NCI-H2196 (cell line): ENCODE measurements around the gene FRAS1.
"Not testable (repeated sequence)": the region's sequence is repeated elsewhere in the genome, so short reads cannot be mapped to it uniquely, and the experiment has no call there.

Experiments used
- DNase-seq: peaks from one replicate; lab custom pipeline; 2025; ENCODE audit not compliant: unreplicated experiment; lab: John Stamatoyannopoulos, UW

Gene FRAS1

GRCh38 chr4:78320349-78320935, 263.3 kb downstream of the FRAS1 start:
- DNase-seq, result no peak

GRCh38 chr4:78322032-78322431, 264.9 kb downstream of the FRAS1 start:
- DNase-seq, result no peak

DNA sequence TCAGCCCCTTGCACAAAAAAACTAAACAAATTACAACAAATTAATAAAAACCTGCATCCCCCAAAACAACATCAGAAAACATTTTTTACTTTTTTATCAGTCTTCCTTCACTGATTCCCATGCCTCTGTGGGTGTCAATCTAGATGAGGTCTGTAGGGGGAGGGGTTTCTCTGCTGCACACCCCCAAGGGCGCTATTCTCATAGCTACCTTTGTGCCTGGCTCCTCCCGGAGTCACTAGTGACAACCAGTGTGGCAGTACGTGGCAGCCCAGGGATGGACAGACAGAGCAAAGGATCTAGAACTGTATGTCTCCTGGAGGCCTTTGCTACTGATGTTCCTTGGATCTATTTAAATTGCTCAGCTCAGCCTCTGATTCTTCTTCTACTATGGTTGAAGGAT, 266.3 kb downstream of the FRAS1 start:
- DNase-seq, result no peak

- DNase-seq, result no peak
These were observed 267.5 kb downstream of the FRAS1 start for GRCh38 chr4:78324625-78325024.

GRCh38 chr4:78325271-78326157, 268.4 kb downstream of the FRAS1 start:
- no peak for DNase-seq

DNA sequence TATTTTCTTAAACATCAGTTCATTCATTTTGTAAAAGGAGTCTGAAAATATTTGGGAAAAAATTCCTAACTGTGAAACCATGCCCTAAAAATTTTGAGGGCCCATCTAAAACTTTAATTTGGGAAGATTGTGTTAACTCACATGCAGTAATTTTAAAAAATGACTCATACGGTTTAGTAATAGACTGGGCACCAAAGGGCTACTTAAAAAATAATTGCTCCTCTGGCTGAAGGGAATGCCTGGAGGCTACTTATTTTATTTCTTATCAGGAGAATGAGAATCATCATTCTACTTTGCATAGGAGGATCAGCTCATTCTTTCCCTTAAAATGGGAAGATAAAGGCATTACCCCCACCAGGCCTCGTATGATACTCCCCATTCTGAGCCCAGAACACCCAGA, 271.5 kb downstream of the FRAS1 start:
- not testable (repeated sequence) for DNase-seq

DNA sequence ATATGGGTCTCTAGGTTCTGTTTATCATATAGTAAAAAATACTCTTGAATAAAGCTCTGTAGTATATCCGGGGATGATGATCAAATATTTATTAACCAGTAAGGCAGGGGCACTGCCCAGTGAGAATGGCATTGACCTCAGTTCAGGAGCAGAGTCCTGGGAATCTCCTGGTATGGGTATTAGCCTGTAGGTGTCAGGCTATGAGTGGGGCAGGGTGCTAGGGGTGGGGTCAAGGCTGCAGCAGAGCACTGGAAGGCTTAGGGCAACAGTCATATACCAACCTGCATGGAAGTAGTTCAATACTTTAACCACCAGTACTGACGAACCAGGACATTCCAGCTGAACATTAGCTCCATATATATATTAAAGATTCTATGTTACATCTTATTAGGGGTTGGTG, 274.1 kb downstream of the FRAS1 start:
- DNase-seq, result no peak

DNA sequence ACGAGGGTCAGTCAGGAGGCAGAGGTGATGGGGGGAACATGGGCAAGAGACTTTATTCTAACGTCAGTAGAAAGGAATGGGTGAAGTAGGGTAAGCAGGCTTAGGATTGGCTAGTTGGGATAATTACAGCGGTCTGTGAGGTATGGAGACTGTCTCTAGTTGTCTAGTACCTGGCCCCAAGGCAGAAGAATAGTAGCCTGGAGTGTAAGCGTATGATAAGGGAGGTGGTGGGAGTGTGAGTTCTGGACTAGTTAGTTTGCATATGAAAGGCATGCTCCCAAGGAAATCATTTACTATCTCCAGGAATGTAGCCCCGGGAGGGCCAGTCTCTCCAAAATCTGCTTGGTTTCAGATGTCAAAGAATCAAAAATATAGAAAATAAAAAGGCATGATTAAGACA, 274.8 kb downstream of the FRAS1 start:
- no peak for DNase-seq

GRCh38 chr4:78332976-78333375, 275.9 kb downstream of the FRAS1 start:
- no peak for DNase-seq

DNA sequence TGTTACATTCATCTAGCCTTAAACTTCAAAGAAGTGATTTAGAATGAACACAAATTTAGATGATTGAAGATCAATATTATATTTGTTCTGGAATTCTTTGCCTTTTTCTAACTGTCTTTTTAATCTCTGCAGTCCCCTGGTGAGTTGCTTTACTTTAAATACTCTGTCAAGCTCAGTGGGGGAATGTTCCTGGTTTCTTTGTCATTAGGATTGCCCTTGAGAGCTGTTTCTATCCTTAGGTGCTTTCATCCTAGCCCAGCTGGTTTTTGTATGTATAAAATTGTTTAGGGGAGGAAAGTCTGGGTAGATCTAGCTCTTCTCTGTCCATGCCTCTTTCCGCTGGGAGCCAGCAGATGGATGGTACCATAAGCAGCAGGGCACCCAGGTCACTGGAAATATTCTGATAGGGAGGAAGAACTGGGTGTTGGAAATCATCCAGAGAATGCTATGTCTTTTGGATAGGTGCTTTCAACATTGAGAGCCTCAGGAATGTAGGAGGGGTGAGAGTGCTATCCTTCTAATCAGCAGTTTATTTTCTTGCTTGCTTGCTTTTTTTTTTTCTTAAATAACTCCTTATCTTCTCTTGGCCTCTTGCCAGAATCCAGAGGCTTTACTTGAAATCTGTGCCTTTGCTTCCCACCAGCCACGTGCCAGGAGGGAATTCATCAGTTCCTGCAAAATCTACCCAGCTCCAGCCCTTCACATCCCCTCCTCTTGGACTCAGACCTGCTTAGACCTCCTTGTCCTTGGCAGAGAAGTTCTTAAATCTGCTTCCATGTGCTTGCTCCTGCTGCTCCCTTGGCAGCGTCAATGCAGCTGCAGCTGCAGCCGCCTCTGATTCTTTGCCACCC, 279.2 kb downstream of the FRAS1 start:
- DNase-seq, result no peak

DNA sequence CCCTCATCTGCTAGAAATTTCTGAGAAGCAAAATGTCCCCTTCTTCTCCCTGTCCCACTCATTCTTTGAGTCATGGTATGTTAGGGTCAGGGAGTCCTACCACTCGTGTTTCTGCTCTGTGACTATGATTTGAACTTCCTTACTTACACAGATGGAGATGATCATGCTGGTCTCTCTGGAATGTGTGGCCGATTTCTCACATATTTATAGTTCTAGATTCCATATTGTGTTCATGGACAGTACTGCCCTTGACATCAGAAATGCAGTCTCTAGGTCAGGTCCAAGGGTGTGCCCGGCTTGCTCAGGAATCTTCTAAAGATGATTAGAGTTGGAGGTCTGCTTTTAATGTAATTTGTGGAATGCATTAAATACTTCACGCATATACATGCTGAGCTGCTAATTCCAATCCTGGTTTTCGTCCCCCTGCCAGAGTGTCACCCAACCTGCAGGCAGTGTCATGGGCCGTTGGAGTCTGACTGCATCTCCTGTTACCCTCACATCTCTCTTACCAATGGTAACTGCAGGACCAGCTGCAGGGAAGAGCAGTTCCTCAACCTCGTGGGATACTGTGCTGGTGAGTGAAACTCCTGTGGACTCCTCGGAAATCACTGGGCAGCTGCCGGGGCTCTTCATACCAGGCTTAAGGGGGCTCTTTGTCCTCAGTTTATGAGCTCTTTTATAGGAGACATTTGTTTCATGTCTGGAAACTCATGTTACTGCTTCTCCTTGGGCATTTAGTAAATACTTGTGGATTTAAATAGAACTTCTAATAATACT, 280.3 kb downstream of the FRAS1 start:
- DNase-seq, result no peak

GRCh38 chr4:78342125-78342524, 285.0 kb downstream of the FRAS1 start:
- no peak for DNase-seq

DNA sequence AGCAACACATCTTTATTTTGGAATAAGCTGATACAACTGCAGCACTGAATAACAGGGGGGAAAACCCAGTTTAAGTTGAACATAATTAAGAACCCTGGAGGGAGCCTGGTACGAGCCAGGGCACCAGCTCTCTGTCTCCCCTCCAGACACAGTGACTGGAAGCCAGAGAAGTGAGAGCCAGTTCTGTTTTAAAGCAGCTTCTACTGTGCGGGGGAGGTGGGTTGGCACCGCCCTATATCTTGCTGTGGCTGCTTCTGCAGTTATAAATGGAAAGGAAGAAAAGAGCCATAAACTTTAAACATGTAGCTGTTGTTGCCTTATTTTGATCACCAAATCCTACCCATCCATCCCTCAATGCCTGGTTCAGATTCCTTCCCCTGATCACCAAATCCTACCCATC, 286.6 kb downstream of the FRAS1 start:
- DNase-seq, result no peak

DNA sequence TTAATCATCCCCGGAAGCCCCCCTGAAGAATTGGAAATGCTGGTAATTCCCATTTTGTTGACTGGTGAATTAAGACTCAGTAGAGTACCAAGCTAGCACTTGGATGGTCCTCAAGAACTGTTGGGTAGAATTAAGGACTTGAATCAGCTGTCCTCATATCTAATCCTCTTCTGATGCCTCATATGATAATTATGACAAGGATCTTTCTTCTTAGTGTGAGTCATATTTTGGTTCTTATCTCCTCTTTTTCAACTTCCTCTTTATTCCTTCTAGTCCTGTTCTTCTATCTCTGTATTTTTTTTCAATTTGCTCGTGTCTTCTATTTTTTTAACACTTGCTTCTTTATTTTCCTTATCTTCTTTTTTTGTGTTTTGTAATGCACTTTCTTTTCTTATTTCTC, 288.1 kb downstream of the FRAS1 start:
- DNase-seq, result no peak

DNA sequence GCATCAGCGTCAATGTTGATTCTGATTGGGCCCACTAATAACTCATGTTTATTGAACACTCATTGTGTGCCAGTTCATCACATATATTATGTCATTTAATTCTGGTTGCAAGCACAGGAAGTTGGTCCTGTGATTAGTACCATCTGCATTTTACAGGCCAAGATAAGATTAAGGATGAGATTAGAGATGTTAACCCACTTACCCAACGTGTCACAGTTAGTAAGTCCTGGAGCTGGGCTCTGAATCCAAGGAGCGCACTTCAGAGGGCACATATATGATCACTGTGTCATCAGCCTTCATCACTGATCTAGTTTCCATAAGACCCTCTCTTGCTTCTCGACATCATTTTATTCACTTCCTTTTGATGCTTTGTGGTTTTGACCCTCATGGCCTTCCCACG, 289.1 kb downstream of the FRAS1 start:
- DNase-seq, result no peak

DNA sequence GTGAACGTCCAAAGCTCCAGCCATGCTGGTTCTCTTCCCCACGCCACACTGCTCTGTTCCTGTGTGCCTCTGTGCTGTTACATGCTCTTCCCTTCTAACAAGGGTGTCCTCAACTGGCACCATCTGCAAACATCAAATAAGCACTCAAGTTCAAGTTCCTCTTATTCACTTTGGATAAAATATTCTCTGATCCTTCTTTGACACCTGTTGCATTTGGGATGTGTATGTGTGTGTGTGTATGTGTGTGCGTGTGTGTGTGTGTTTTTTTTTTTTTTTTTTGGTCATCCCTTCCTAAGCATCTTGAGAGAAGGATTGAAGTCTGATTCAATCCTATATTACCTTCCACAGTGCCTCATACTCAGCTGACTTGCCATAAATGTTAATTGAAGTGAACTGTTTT, 290.4 kb downstream of the FRAS1 start:
- DNase-seq, result no peak

DNA sequence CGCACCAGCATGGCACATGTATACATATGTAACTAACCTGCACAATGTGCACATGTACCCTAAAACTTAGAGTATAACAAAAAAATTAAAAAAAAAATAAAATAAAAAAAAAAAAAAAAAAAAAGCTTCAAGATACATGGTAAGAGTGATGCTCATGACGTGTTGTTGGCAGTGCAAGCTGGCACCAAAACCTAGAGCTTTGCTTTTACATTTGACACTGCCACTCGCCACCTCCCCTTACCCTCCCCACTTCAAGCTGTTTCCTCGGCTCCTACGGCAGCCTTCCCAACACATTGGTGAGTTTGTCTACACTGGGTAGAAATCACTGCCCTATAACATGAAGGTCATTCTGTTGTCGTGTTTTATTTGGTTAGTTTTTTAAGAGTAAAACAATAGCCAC, 296.8 kb downstream of the FRAS1 start:
- no peak for DNase-seq

DNA sequence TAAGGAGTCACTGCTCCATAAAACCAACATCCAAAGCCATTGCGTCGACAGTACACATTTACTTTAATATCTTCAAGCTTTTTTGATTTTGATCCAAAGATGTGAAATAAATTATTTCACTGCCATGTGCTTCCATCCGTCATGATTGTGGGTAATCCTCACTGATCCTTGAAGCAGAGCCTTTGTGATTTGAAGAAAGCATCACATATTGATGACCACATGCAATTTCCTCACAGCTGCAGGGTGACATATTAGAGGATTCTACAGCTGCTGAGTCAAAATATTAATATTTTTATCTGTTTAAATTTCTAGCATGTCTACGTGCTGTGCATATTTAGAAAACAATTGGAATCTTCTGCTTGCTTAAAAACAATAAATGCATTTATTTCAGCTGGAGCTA, 297.7 kb downstream of the FRAS1 start:
- no peak for DNase-seq

GRCh38 chr4:78355306-78355705, 298.2 kb downstream of the FRAS1 start:
- DNase-seq, result no peak

- no peak for DNase-seq
These were observed 299.2 kb downstream of the FRAS1 start for GRCh38 chr4:78356251-78356786.

DNA sequence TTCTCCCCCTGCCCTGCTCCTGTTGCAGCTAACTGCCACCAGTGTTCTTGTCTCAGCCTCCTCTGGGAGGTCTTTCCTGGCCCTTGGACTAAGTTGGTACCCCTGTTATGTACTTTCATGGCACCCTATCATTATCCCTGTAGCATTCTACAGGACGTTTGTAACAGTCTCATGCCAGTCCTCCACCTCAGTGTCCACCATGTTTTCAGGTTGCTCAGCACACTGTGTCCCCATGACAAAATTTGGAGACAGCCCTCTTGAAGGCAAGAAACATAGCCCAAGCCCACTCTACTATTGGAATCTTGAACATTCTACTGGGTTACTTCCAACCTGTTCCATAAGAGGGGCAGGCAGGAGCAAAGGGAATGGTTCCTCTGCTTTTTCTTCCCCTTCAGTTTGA, 300.0 kb downstream of the FRAS1 start:
- DNase-seq, result no peak
